Measurements from ENCODE around the gene TGIF2. TPM values are rescaled to one million over a fixed set of nuclear protein-coding genes. Genes with fewer than 3 reads are reported as not detected.

Gene TGIF2
- total and polyA plus RNA-seq, 2 of the 13 experiments (the other 11 are each of a cell fraction or from before 2014, with no cell fraction given): 41.3 to 53.9 TPM

DNA sequence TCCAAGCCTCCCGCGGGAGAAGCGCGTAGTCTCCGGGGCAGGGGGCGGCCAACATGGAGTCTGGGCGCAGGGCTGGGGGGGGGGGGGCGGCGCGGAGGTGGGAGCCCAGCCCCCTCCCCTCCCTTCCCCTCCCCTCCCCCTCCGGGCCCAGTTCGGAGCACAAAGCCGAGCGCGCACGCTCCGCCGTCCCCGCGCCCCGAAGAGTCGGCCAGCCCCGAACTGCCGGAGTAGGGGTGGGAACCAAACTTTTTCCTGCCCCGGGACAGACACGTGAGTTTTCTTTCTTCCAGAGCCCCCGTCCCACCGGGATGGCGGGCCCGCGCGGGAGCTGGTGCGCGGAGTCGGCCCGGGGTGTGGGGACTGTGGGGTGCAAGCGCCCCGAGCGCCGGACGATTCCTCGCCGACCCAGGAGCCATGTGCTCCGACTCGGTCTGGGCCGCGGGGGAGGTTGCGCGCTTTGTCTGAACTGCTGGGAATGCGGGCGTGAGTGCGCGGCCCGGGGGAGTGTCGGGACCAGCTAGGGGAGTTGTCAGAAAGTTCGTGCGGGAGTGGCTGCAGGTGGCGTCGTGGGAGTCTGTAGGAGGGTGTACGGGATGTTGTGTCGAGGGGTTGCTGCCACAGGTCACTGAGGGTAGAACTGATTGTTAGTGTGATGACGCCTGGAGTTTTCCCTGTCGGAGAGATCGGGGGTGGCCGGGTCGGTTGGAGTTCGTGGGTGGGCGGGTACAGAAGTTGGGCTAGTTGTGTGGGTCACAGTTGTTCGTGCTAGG, 1.2 kb downstream of the TGIF2 start (continued):
- TF ChIP-seq ZNF274 (CRISPR knock-in tag; IDR thresholded peaks at IDR 0.05) (peak; percentile 87; the same call in 1 of the 2 replicates), FOXA1 (IDR thresholded peaks at IDR 0.05) (no peak), FOXA1 (CRISPR knock-in tag; IDR thresholded peaks at IDR 0.05) (peak; percentile 16; the same call in 1 of the 2 replicates), ZNF30 (CRISPR knock-in tag; IDR thresholded peaks at IDR 0.05) (0 out of 2 replicates have a peak, but pooled peaks have one; percentile 49), ZNF781 (CRISPR knock-in tag; IDR thresholded peaks at IDR 0.05; ENCODE audit: borderline replicate concordance, not compliant biosample characterization) (peak; percentile 75), RCOR2 (CRISPR knock-in tag; IDR thresholded peaks at IDR 0.05) (peak; percentile 37; the same call in 1 of the 2 replicates), ZNF83 (CRISPR knock-in tag; IDR thresholded peaks at IDR 0.05; ENCODE audit: borderline replicate concordance) (peak; percentile 76), HDAC1 (CRISPR knock-in tag; IDR thresholded peaks at IDR 0.05) (peak; percentile 87), HIVEP1 (CRISPR knock-in tag; IDR thresholded peaks at IDR 0.05) (peak; percentile 85), EED (CRISPR knock-in tag; IDR thresholded peaks at IDR 0.05) (peak; percentile 87; the same call in 1 of the 2 replicates), HOXA7 (CRISPR knock-in tag; IDR thresholded peaks at IDR 0.05) (0 out of 2 replicates have a peak, but pooled peaks have one; percentile 85), NR2F2 (IDR thresholded peaks at IDR 0.05; ENCODE audit: borderline replicate concordance, low read depth) (0 out of 2 replicates have a peak, but pooled peaks have one; percentile 22), CREB1 (IDR thresholded peaks at IDR 0.05) (peak; percentile 20; the same call in 1 of the 2 replicates), CREB1 (CRISPR knock-in tag; IDR thresholded peaks at IDR 0.05) (no peak), NFE2L1 (CRISPR knock-in tag; IDR thresholded peaks at IDR 0.05; ENCODE audit: borderline replicate concordance) (no peak; the same call in 1 of the 2 replicates), BATF2 (CRISPR knock-in tag; IDR thresholded peaks at IDR 0.05) (peak; percentile 90; the same call in 1 of the 2 replicates), RBM22 (optimal IDR thresholded peaks at IDR 0.05; ENCODE audit: low read length) (peak; percentile 32), ZFY (CRISPR knock-in tag; IDR thresholded peaks at IDR 0.05) (peak; percentile 78), FOXC1 (CRISPR knock-in tag; IDR thresholded peaks at IDR 0.05; ENCODE audit: borderline replicate concordance) (peak; percentile 85; the same call in 1 of the 2 replicates), ZNF234 (CRISPR knock-in tag; conservative IDR thresholded peaks at IDR 0.05) (peak; percentile 94), KDM4B (CRISPR knock-in tag; IDR thresholded peaks at IDR 0.05) (peak; percentile 83), NCOA1 (CRISPR knock-in tag; IDR thresholded peaks at IDR 0.05) (peak; percentile 80; the same call in 1 of the 2 replicates), HES4 (CRISPR knock-in tag; IDR thresholded peaks at IDR 0.05; ENCODE audit: borderline replicate concordance) (peak; percentile 73; the same call in 1 of the 2 replicates), MBNL3 (CRISPR knock-in tag; conservative IDR thresholded peaks at IDR 0.05) (no peak)
- TF ChIP-seq, protein P1, sequence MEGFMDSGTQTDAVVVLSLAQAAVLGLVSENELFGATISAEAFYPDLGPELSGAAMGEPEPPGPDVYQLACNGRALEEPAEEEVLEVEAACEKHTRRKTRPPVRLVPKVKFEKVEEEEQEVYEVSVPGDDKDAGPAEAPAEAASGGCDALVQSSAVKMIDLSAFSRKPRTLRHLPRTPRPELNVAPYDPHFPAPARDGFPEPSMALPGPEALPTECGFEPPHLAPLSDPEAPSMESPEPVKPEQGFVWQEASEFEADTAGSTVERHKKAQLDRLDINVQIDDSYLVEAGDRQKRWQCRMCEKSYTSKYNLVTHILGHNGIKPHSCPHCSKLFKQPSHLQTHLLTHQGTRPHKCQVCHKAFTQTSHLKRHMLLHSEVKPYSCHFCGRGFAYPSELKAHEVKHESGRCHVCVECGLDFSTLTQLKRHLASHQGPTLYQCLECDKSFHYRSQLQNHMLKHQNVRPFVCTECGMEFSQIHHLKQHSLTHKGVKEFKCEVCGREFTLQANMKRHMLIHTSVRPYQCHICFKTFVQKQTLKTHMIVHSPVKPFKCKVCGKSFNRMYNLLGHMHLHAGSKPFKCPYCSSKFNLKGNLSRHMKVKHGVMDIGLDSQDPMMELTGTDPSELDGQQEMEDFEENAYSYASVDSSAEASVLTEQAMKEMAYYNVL (CRISPR knock-in tag; IDR thresholded peaks at IDR 0.05; ENCODE audit: borderline replicate concordance): peak; percentile 93
